C4-2B (cell line): ENCODE measurements around the gene SUCO.

Experiments used
- ZFX ChIP-seq: fragments of 450-650 bp; IDR thresholded peaks from 2 replicates; pipeline ENCODE4 v1.6.1; 2017
- TF ChIP-seq, protein P1 (sequence below): fragments of 450-650 bp; conservative IDR thresholded peaks from 2 replicates; pipeline ENCODE4 v1.5.1; 2017; ENCODE audit warnings: mild to moderate bottlenecking

DNA sequence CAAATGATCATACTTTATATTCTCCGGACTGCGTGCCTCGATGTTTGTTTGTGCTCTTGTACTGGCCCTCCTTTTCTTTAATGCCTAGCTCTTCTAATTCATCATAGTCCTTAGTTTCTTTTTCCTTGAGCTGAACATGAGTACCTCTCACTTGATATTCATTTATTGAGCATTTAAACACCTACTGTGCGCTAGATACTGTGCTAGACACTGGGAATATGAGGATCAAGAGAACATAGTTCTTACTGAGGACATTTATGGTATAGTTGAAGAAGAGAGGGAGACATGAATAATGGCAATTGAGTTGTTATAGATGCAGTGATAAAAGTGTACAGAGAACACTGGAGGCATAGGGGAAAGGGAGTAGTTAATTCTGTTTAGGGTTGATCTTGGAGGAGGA is 22.0 kb downstream of the SUCO start:
- TF ChIP-seq, protein P1, sequence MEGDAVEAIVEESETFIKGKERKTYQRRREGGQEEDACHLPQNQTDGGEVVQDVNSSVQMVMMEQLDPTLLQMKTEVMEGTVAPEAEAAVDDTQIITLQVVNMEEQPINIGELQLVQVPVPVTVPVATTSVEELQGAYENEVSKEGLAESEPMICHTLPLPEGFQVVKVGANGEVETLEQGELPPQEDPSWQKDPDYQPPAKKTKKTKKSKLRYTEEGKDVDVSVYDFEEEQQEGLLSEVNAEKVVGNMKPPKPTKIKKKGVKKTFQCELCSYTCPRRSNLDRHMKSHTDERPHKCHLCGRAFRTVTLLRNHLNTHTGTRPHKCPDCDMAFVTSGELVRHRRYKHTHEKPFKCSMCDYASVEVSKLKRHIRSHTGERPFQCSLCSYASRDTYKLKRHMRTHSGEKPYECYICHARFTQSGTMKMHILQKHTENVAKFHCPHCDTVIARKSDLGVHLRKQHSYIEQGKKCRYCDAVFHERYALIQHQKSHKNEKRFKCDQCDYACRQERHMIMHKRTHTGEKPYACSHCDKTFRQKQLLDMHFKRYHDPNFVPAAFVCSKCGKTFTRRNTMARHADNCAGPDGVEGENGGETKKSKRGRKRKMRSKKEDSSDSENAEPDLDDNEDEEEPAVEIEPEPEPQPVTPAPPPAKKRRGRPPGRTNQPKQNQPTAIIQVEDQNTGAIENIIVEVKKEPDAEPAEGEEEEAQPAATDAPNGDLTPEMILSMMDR = no peak
- no peak for TF ChIP-seq ZFX
